ENCODE results near the gene PGF. TPM values are rescaled to one million over a fixed set of nuclear protein-coding genes. Genes with fewer than 3 reads are reported as not detected.
"Not testable (repeated sequence)": the region's sequence is repeated elsewhere in the genome, so short reads cannot be mapped to it uniquely, and the experiment has no call there.

The PGF gene
- total RNA-seq, 1 experiment from 2014 or later = 82.3 TPM

DNA sequence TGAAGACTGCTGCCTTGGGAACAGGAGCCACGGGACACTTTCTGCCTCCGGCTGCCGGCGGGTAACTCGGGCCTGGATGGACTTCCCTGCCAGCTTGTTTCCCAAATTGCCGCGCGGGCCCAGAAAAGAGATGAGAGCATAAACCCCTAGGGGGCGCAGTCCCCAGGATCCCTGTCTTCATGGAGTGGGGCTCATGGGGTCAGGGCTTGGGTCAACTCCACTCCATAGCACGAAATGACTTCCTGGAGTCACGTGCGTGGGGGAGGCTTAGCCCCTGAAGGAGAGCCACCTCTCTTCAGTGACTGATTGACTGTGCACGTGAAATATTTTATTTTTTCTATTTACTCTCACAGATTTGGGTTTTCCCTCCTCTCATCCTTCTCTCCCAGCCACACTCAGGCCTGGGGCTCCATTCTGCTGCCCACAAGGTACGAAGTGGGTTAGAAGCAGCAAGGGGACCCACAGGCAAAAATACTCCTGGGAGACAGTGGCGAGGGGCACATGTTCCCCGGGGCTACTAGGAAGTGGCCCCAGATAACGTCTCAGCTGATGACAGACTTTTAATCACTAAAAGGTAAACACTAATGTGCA lies 10.0 kb downstream of the PGF start:
- DNase-seq (ENCODE audit: low read depth) = peak; percentile 44

DNA sequence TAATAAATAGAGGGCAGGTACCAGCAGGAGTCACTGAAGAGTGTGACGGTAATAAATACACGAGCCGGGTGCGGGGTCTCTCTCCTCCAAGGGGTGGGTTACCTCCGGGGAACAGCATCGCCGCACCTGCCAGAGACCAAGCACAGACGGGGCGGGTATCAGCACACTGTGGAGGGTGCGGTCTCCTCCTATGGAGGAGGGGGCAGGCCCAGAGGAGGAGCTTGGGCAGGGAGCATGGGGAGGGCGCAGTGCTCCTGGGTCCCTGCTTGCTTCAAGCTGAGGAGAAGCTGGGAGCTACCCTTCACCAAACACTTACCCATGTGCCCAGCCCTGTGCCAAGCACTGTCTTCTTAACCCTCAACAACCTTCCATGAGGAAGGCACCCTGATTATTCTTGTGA lies 12.8 kb downstream of the PGF start:
- no peak for DNase-seq (ENCODE audit: low read depth)

DNA sequence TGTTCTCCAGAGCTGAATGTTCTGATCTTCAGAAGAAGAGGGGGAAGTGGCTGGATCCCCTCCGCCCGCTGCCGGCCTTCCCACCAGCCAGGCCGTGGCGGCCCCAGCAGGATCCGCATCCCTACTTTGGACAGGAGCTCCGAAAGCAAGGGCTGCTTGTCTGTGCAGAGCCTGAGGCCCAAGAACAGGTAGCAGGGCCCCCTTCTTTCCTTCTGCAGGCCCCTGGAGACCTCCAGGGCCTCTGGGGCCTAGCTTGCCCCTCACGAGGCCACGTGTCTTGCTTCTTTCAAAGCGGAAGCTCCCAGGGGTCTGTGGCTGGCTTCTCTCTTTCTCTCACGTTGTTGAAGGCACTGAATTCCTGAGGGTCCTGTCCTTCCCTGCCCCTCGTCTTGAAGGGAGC lies 13.2 kb downstream of the PGF start:
- DNase-seq (ENCODE audit: low read depth) = no peak

DNA sequence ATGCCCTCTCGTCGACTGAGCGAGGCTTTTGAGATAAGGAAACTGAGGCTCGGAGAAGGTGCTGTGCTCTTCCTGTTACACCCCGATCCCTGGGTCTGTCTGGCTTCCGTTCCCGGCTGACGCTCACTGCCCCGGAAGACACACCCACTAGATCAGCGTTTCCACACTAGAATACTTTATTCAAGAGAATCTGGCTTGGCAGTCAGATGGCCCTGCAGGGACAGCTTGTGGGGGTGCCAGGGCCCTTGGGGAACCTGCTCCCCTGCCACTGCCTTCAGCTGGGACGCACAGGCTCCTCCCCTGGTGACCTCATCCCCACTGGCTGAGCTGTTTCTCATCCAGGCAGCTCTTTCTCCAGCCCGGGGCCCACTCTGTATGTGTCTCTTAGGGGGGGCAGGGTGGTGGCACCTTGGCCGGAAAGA lies 13.7 kb downstream of the PGF start:
- peak; percentile 55 for DNase-seq (ENCODE audit: low read depth)

DNA sequence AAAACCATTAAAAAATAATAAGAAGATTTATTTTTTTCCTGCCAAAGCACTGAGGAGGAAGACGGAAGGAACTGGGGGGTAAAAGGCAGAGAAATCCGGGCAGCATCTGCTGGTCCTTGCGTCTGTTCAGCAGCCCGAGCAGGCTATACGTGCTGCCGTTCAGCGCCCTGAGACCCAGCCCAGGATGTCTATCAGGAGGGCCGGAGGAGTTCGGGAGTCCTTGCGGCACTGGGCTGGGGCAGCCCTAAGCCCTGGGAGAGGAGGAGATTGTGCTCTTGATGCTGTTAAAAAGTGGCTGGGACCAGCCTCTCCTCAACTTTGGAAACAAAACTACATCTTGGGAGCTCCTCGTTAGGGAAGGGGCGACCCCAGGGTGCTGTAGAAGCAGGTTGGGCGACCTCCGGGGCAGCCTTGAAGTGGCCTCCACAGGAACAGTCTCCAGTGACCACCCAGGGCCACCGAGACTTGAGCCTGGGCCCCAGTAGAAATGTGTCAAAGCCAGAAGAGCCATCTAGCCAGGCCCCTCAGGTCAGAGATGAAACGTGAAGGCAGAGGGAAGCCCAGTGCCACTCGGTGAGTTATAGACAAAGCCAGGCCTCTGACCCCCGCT lies 14.3 kb downstream of the PGF start:
- no peak for DNase-seq (ENCODE audit: low read depth)

DNA sequence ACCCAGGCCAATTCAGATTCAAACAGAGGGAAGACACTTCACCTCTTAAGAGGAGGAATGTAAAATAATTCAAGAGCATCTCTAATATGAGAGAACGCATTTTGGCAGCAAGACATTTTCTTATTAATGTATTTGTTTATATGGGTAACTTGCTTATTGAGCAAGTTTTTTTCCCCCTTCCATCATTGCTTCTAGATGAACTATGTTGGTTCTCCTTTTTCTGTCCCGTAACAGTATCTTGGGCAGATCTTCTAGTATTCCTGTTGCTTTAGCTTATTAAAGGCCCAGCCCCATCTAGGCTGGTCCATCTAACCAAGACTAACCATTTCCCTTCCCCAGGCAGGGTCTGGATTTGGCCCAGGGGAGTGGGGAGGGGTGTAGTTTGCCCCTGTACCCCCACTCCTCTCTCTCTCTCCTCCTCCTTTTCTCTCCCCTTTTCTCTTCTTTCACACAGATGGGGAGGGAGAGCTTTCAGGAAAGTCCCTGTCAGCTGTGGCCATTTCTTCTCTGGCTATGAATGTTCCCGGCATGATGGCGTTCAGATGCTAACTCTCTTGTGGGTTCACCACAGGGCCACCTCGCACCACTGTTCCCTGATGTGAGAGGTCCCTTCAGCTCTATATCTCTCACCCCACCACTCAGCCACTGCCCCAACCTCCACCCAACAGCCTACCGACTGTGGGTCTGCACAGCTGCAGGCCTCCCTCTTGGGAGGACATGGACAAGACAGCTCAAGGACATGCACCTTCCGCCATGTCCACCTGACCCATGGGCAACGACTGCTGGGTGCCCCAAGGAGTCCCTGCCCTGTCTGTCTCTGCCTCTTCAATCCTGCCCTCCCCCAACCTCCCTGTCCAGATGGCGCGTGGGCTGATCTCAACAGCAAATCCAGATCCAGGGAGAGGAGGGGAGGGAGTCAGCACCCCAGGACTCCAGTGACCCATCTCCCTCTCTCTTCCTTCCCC lies 16.6 kb downstream of the PGF start:
- no peak for DNase-seq (ENCODE audit: low read depth)

DNA sequence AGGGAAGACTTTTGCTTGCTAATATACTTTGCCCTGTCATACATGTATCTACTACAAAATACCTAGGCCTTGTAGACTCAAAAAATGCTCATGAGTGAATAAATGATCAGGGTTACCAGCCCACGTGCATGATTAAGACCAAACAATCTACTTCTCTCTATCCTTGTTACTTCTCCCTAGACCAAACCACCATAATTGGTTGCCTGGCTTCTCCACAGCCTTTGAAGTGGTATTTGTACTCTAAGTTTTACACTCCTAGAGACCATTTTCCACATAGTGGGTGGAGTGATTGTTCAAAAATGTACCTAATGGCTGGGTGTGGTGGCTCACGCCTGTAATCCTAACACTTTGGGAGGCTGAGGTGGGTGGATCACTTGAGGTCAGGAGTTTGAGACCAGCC lies 18.2 kb downstream of the PGF start:
- DNase-seq (ENCODE audit: low read depth) = no peak

DNA sequence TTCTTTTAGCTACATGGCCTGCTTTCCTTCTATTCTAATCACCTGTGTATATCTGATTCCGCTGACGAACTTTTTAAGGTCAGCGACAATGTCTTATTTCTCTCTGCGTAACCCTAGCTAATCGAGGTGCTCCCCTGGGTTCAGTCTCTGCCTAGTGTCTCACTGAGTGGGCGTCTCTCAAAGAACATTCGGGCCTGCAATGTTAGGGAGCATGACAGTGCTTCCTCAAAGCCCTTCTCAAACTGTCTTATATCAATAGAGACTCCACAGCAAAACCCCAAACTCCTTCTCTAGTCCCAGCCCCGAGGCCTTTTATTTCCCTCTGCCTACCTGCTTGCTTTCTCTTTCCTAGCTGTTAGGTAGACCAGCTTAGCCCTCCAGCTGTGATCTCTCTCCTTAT lies 18.7 kb downstream of the PGF start:
- no peak for DNase-seq (ENCODE audit: low read depth)

DNA sequence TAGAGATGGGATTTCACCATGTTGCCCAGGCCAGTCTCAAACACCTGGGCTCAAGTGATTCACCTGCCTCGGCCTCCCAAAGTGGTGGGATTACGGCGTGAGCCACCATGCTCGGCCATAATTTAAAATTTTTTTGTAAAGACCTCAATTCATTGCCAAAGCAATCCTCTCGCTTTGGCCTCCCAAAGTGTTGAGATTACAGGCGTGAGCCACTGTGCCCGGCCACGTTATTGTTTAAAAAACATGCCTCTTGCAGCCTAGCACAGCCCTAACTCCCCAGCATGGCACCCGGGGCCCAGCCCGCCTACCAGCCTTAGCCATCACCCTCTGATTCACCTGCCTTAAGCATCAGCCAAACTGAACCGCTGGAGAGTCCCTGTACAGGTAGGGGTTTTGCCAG lies 19.2 kb downstream of the PGF start:
- no peak for DNase-seq (ENCODE audit: low read depth)

DNA sequence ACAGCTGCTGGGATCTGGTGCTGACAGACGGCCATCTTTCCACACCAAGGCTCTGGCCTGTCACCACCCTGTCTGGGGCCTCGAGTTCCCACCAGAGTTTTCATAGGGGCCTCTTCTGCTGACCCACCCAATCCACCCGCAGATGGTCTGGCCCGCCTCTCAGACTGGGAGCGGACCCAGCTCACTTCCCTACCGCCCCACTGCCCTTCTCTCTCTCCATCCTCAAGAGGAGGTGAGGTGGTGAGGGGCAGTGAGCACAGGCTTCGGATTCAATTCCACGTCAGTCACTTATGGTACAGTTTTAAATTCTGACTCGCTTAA lies 20.1 kb downstream of the PGF start:
- no peak for DNase-seq (ENCODE audit: low read depth)

DNA sequence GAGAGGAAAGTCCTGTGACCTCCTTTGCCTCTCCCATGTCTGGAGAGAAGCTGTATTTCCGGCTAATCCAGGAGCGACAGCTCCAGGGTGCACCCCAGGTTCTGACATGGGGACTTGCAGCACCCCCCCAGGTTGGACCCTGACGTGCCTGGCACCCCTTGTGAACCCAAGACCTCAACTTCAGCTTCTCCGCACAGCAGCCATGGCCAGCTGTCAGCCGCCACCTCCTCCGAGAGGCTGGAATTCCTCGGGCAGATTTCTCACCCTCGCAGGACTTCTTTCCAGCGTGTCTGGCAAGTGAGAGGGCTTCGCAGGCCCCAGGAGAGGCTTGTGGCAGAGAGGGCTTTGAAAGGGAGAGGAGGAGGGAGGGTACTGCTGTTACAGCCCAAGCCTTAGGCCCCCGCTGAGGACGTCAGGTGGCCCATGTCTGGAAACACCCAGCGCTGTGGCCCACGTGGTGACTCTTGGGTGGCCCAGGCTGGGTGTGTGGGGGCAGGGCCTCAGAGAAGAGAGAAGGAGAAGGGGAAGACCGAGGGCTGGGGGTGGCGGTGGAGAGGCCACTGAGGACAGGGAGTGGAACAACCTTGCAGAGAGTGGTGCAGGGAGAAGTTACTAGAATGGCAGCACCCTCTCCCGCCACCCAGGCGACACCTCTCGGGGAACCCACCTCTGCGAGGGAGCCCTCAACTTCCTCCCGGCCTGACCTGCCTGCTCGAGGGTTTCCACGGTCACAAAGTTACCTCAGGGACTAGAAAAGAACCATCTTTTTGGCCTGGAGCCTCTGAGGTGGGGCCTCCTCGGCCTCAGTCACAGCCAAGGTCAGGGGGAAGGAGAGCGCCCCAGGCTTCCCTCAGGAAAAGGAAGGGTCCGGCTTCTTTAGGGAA lies 20.7 kb downstream of the PGF start:
- DNase-seq (ENCODE audit: low read depth) = peak; percentile 65

DNA sequence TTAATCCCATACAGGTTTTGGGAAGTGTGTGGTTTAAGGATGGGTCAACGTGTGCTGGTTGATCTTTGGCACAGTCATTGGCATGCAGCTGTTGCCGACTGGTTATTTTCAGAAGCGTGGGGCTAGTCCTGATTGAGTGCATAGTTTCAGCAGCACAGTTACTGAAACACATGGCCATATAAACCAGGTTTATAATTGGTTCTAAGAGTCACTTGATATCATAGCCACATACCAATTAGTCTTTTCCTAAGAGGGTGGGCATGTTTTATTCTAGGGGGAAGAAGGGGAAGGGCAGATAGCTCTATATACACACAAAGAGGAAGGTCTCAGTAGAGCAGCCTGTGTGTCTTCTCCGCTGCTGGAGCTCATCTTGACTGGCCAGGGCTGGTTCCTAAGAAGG lies 21.4 kb downstream of the PGF start:
- peak; percentile 98 for DNase-seq (ENCODE audit: low read depth)

DNA sequence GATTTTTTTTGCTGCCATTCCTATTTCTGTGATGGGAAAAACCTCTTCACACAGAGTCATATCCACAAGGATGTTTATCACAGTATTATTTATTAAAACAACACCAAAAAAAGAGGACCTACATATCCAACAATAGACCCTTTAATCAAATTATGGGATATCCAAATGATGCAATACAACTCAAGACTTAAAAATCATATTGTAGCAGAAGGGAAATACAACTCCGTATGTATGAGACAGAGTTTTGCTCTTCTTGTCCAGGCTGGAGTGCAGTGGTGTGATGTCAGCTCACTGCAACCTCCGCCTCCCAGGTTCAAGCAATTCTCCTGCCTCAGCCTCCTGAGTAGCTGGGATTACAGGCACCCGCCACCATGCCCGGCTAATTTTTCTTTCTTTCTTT lies 22.5 kb downstream of the PGF start:
- DNase-seq (ENCODE audit: low read depth) = not testable (repeated sequence)

DNA sequence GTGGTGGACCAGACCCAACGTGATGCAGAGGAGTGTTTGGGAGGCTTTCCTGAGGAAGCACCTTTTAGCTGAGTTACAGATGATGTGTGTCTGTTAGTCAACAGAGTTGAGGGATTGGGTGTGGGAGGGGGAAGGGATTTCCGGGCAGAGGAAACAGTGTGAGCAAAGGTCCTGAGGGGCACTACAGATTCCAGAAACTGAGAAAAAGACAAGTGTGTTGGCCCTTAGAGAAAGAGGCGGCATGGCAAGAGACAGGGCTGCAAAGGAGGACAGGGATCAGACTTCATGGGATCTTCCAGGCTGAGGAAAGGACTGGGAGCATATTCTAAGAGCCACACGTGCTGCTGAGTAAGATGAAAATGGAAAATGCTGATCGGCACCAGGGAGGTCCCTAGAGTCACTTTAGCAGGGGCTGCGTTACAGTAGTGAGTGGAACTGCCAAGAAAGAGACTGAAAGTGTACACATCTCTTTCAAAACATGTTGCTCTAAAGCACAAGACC lies 22.9 kb downstream of the PGF start:
- DNase-seq (ENCODE audit: low read depth) = no peak

DNA sequence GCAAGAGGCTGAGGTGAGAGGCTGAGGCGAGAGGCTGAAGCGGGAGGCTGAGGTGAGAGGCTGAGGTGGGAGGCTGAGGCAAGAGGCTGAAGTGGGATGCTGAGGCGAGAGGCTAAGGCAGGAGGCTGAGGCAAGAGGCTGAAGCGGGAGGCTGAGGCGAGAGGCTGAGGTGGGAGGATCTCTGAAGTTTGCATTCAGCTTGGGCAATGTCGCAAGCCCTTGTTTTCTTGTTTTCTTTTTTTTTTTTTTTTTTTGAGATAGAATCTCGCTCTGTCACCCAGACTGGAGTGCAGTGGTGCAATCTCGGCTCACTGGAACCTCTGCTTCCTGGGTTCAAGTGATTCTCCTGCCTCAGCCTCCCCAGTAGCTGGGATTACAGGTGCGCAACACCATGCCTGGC lies 23.7 kb downstream of the PGF start:
- not testable (repeated sequence) for DNase-seq (ENCODE audit: low read depth)

DNA sequence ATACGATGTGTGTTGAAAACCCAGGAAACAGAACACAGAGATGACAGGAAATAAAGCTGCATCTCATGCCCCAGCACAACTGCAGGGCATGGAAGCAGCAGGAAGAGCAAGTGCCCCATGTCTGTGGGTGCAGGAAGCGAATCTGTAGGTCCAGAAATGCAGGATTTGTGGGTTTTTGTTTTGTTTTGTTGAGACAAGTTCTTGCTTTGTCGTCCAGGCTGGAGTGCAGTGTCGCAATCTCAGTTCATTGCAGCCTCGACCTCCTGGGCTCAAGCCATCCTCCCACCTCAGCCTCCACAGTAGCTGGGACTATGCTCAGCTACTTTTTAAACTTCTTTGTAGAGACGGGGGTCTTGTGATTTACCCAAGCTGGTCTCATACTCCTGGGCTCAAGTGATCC lies 26.2 kb downstream of the PGF start:
- no peak for DNase-seq (ENCODE audit: low read depth)

DNA sequence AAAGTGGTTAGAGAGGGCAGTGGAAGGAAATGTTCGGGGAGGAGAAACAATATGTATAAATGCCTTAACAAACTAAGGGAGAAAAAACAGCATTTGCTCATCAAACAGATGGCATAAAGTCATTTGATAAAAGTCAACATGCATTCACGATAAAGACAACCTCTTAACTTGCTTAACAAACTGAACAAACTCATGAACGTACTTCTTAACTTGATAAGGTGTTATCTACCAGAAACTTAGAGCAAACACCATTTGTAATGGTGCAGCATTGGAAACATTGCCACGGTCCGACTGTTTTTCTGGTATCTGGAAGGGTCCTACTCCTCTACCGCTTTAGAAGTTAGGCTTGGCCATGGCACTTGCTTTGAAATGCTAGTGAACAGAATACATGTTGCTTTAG lies 28.2 kb downstream of the PGF start:
- DNase-seq (ENCODE audit: low read depth) = no peak

DNA sequence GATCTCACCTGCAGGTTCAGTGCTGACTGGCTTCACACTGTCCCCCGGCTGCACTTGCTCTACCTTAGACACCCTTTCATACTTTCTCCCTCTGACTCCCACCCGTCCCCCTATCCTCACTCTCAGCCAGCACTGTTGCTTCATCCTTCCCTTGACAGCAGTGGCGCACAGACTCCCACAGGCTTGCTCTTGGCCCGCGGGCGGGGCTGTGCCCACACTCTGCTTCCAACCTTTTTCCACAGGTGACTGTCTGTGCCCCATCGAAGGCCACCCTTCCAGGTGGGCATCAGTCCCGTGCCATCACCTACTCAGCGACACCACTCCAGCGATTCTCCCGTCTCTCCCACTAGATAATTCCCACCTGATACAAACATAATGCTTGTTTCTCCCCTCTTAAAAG lies 31.3 kb downstream of the PGF start:
- no peak for DNase-seq (ENCODE audit: low read depth)

DNA sequence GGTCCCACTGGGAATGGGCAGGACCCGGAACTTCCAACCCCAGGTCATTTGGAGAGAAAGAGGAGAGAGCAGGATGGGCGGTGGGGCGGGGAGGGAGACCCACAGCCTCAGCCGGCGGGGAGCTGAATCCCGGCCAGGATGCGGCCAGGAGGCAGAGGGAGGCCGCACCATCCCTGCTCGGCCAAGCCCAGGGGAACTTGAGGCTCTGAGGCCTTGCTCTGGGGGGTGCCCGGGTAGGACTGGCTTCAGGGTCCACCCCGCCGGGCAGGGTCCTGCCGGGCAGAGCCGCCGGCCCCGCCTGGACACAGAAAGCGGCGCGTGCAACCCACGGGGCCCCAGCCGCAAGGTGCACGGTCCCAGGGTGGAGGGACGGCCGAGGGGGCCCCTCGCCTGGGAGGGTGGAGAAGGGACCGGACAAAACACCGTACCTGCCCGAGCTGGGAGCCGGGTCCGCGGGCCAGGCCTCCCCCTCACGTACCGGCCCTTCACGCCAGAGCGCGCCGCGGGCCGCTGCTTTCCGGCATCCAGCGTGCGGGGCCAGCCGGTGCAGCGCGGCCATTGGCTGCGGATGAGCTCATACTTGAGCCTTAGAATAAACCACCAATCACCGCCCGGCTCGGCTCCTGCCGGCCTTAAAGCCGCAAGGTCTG lies 32.5 kb downstream of the PGF start, which contains the start of gene RPS6KL1:
Gene RPS6KL1 (minus strand): TSS at position 509 of the 650 bp plus-strand sequence. CDS start 1,719 bp downstream, outside the sequence.
- DNase-seq (ENCODE audit: low read depth) = peak; percentile 56

DNA sequence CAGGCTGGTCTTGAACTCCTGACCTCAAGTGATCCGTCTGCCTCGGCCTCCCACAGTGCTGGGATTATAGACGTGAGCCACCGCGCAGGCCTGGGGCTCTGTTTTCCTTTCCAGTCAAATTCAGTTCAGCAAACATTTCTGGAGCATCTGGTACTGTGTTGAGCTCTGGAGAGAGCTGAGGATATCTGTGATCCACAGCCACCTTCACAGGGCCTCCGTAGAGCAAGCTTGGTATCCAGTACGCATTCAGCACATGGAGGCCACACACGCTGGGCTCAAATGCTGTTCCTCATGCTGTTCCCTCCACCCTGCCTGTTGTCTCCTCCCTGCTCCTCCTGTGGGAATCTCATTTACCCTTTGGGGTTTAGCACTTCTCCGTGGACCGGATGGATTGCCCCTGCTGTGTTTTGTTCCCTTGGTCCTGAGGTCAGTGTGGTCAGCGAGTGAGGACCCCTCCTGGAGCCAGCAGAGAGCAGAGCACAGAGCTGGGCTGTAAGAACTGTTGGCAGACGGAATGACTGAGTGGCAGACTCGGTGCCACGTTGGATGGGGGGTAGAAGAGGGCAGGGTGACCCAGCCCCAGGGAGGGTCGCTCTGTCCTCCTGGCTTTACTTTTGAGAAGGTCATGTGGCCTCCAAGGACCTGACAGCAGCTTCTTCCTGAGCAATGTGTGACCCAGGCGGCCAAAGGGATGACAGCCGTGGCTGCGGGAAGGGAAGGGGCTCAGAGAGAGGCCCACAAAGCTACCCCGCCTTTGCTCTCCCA lies 33.2 kb downstream of the PGF start:
- no peak for DNase-seq (ENCODE audit: low read depth)
